ENCODE results near the gene CBX7. TPM values are rescaled to one million over a fixed set of nuclear protein-coding genes. Genes with fewer than 3 reads are reported as not detected.

The CBX7 gene
- total RNA-seq, 2 donors from 2014 or later: 170 to 174 TPM

GRCh38 chr22:39087881-39088684, 64.4 kb downstream of the CBX7 start:
- DNase-seq (ENCODE audit: low spot score) (no peak), ATAC-seq (ENCODE audit: insufficient number of reproducible peaks, low FRiP score, low read depth) (no peak)

GRCh38 chr22:39087098-39087497, 65.4 kb downstream of the CBX7 start:
- no peak overlapping the region for H3K27ac ChIP-seq
- TF ChIP-seq, protein P1, sequence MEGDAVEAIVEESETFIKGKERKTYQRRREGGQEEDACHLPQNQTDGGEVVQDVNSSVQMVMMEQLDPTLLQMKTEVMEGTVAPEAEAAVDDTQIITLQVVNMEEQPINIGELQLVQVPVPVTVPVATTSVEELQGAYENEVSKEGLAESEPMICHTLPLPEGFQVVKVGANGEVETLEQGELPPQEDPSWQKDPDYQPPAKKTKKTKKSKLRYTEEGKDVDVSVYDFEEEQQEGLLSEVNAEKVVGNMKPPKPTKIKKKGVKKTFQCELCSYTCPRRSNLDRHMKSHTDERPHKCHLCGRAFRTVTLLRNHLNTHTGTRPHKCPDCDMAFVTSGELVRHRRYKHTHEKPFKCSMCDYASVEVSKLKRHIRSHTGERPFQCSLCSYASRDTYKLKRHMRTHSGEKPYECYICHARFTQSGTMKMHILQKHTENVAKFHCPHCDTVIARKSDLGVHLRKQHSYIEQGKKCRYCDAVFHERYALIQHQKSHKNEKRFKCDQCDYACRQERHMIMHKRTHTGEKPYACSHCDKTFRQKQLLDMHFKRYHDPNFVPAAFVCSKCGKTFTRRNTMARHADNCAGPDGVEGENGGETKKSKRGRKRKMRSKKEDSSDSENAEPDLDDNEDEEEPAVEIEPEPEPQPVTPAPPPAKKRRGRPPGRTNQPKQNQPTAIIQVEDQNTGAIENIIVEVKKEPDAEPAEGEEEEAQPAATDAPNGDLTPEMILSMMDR (IDR thresholded peaks at IDR 0.05): no peak
- no peaks in the 10 kb centered on the region for H3K36me3 ChIP-seq
- H3K4me3 ChIP-seq: no peak overlapping the region
- DNase-seq (ENCODE audit: low spot score) (no peak), ATAC-seq (ENCODE audit: insufficient number of reproducible peaks, low FRiP score, low read depth) (no peak)
- no peaks in the 10 kb centered on the region for H3K4me1 ChIP-seq (ENCODE audit: control insufficient read depth in 1 of 2, low read depth in 2 of 2)
- H3K27me3 ChIP-seq (replicated peaks; ENCODE audit: insufficient read depth): no peaks in the 10 kb centered on the region
- no peaks in the 10 kb centered on the region for H3K9me3 ChIP-seq

More at GRCh38 chr22:39087881-39088684, 64.4 kb downstream of the CBX7 start:
- Histone ChIP-seq H3K9me3 (no peaks in the 10 kb centered on the region), H3K27ac (no peak overlapping the region), H3K27me3 (replicated peaks; ENCODE audit: insufficient read depth) (no peaks in the 10 kb centered on the region), H3K4me1 (ENCODE audit: control insufficient read depth in 1 of 2, low read depth in 2 of 2) (no peaks in the 10 kb centered on the region), H3K4me3 (no peak overlapping the region), H3K36me3 (no peaks in the 10 kb centered on the region)
- TF ChIP-seq, protein P1 (IDR thresholded peaks at IDR 0.05): no peak

- no peaks in the 10 kb centered on the region for H3K9me3 ChIP-seq
- H3K27me3 ChIP-seq (replicated peaks; ENCODE audit: insufficient read depth): no peaks in the 10 kb centered on the region
- ATAC-seq (ENCODE audit: insufficient number of reproducible peaks, low FRiP score, low read depth) (no peak), DNase-seq (ENCODE audit: low spot score) (no peak)
- TF ChIP-seq, protein P1 (IDR thresholded peaks at IDR 0.05): no peak
- no peak overlapping the region for H3K27ac ChIP-seq
- no peak overlapping the region for H3K4me3 ChIP-seq
- H3K36me3 ChIP-seq: peaks cover 4% of the 10 kb centered on the region
- no peaks in the 10 kb centered on the region for H3K4me1 ChIP-seq (ENCODE audit: control insufficient read depth in 1 of 2, low read depth in 2 of 2)
Observed at GRCh38 chr22:39084666-39085065, 67.8 kb downstream of the CBX7 start.

- TF ChIP-seq, protein P1 (IDR thresholded peaks at IDR 0.05): no peak
- Histone ChIP-seq H3K4me3 (no peak overlapping the region), H3K9me3 (no peaks in the 10 kb centered on the region), H3K27me3 (replicated peaks; ENCODE audit: insufficient read depth) (no peaks in the 10 kb centered on the region), H3K36me3 (peaks cover 4% of the 10 kb centered on the region), H3K27ac (no peak overlapping the region), H3K4me1 (ENCODE audit: control insufficient read depth in 1 of 2, low read depth in 2 of 2) (no peaks in the 10 kb centered on the region)
- DNase-seq (ENCODE audit: low spot score): no peak
- ATAC-seq (ENCODE audit: insufficient number of reproducible peaks, low FRiP score, low read depth): no peak
Observed at GRCh38 chr22:39083212-39084165, 69.0 kb downstream of the CBX7 start.

- Histone ChIP-seq H3K9me3 (no peaks in the 10 kb centered on the region), H3K36me3 (peaks cover 4% of the 10 kb centered on the region), H3K4me3 (no peak overlapping the region), H3K27me3 (replicated peaks; ENCODE audit: insufficient read depth) (no peaks in the 10 kb centered on the region), H3K27ac (no peak overlapping the region), H3K4me1 (ENCODE audit: control insufficient read depth in 1 of 2, low read depth in 2 of 2) (peaks cover 4 to 9% of the 10 kb centered on the region in 2 donors)
- TF ChIP-seq, protein P1 (IDR thresholded peaks at IDR 0.05): no peak
- ATAC-seq (ENCODE audit: insufficient number of reproducible peaks, low FRiP score, low read depth): no peak
- DNase-seq (ENCODE audit: low spot score): no peak
Observed at GRCh38 chr22:39081598-39081997, 70.9 kb downstream of the CBX7 start.

Measured in thoracic aorta (tissue), 2 donors.